WTC11 (cell line): Measurements from ENCODE around the gene IRAK1. TPM values are rescaled to one million over a fixed set of nuclear protein-coding genes. Genes with fewer than 3 reads are reported as not detected.
A peak's percentile ranks its signal among the peaks of the same experiment; 100 is the strongest.

ENCODE experiments used
- ATAC-seq: fragments of 200-7000 bp; cut with Tn5 transposase; 2 replicates; pipeline ENCODE4 v1.10.0; 2021; ENCODE audit warnings: mild to moderate bottlenecking, moderate library complexity
- CTCF ChIA-PET: fragments of 300-600 bp; sonication (Branson Sonifier 250); formaldehyde crosslinking; loops from one replicate; lab custom pipeline; 2021; ENCODE audit warnings: antibody characterized with exemption; lab: Charles Lee
- POLR2A ChIA-PET: fragments of 350-600 bp; sonication (Branson Sonifier 250); formaldehyde crosslinking; loops from one replicate; lab custom pipeline; 2021; ENCODE audit warnings: antibody characterized with exemption; lab: Charles Lee
- DNase-seq: peaks from one replicate; pipeline ENCODE4 v3.0.0; 2021; ENCODE audit warnings: low spot score
- H3K27ac Mint-ChIP-seq: 2 replicates; pipeline ENCODE4 v1.8.0; 2021; ENCODE audit warnings: mixed read lengths
- H3K27me3 Mint-ChIP-seq: 2 replicates; pipeline ENCODE4 v1.8.0; 2021; ENCODE audit warnings: low read depth, mild to moderate bottlenecking, moderate library complexity, mixed read lengths
- H3K36me3 Mint-ChIP-seq: 2 replicates; pipeline ENCODE4 v1.8.0; 2021; ENCODE audit warnings: mixed read lengths
- H3K4me1 Mint-ChIP-seq: 2 replicates; pipeline ENCODE4 v1.8.0; 2022; ENCODE audit warnings: mixed read lengths
- H3K4me3 Mint-ChIP-seq: 2 replicates; pipeline ENCODE4 v1.8.0; 2021; ENCODE audit warnings: mild to moderate bottlenecking, moderate library complexity, mixed read lengths
- H3K9me3 Mint-ChIP-seq: 2 replicates; pipeline ENCODE4 v1.8.0; 2021; ENCODE audit warnings: mixed read lengths
- GRHL2 ChIP-seq: fragments of 250-450 bp; sonication (Bioruptor Pico); IDR thresholded peaks from 2 replicates; pipeline ENCODE4 v1.8.0; 2022; ENCODE audit warnings: mild to moderate bottlenecking, moderate library complexity; ENCODE audit not compliant: insufficient replicate concordance, severe bottlenecking
- GTF2I ChIP-seq: fragments of 250-450 bp; sonication (Bioruptor Pico); conservative IDR thresholded peaks from 2 replicates; pipeline ENCODE4 v1.4.0; 2021; ENCODE audit warnings: mild to moderate bottlenecking
- MYBL2 ChIP-seq: sonication (generic); formaldehyde crosslinking; IDR thresholded peaks from 2 replicates; pipeline ENCODE4 v1.8.1; 2023; ENCODE audit warnings: mild to moderate bottlenecking, moderate library complexity, missing genetic modification reagents
- NFATC4 ChIP-seq: fragments of 250-450 bp; sonication (Bioruptor Pico); IDR thresholded peaks from 2 replicates; pipeline ENCODE4 v1.9.0; 2021; ENCODE audit warnings: mild to moderate bottlenecking
- NR2C2 ChIP-seq: sonication (generic); formaldehyde crosslinking; IDR thresholded peaks from 2 replicates; pipeline ENCODE4 v1.8.0; 2022; ENCODE audit warnings: mild to moderate bottlenecking, missing genetic modification reagents
- OVOL2 ChIP-seq: fragments of 250-450 bp; sonication (Bioruptor Pico); IDR thresholded peaks from 2 replicates; pipeline ENCODE4 v1.9.0; 2021; ENCODE audit warnings: mild to moderate bottlenecking, borderline replicate concordance
- SMAD4 ChIP-seq: sonication (generic); formaldehyde crosslinking; IDR thresholded peaks from 2 replicates; pipeline ENCODE4 v1.8.0; 2022; ENCODE audit warnings: mild to moderate bottlenecking, missing genetic modification reagents
- SP1 ChIP-seq: sonication (generic); formaldehyde crosslinking; conservative IDR thresholded peaks from 2 replicates; pipeline ENCODE4 v1.8.1; 2022; ENCODE audit warnings: missing genetic modification reagents
- ZNF138 ChIP-seq: sonication (generic); formaldehyde crosslinking; conservative IDR thresholded peaks from 2 replicates; pipeline ENCODE4 v1.8.1; 2022; ENCODE audit warnings: mild to moderate bottlenecking, moderate library complexity, missing genetic modification reagents
- ZNF232 ChIP-seq: sonication (generic); formaldehyde crosslinking; IDR thresholded peaks from 2 replicates; pipeline ENCODE4 v1.8.0; 2022; ENCODE audit warnings: mild to moderate bottlenecking, missing genetic modification reagents
- ZNF317 ChIP-seq: sonication (generic); formaldehyde crosslinking; IDR thresholded peaks from 2 replicates; pipeline ENCODE4 v1.8.1; 2023; ENCODE audit warnings: low read depth, mild to moderate bottlenecking, moderate library complexity, missing genetic modification reagents, borderline replicate concordance
- ZNF423 ChIP-seq: fragments of 250-450 bp; sonication (Bioruptor Pico); IDR thresholded peaks from 2 replicates; pipeline ENCODE4 v2.1.2; 2022; ENCODE audit warnings: mild to moderate bottlenecking, moderate library complexity
- total RNA-seq: library from RNA; stranded (reverse); gene quantifications from 3 replicates; pipeline ENCODE4 v1.2.3, GENCODE V29; 2021
- TF ChIP-seq, protein P1 (sequence below): fragments of 200-600 bp; IDR thresholded peaks from 2 replicates; pipeline ENCODE4 v1.8.0; 2022; ENCODE audit warnings: antibody characterized with exemption
- TF ChIP-seq, protein P2 (sequence below): sonication (generic); formaldehyde crosslinking; IDR thresholded peaks from 2 replicates; pipeline ENCODE4 v1.8.1; 2022; ENCODE audit warnings: low read depth, missing genetic modification reagents, borderline replicate concordance
- TF ChIP-seq, protein P3 (sequence below): sonication (generic); formaldehyde crosslinking; IDR thresholded peaks from 2 replicates; pipeline ENCODE4 v1.8.1; 2023; ENCODE audit warnings: mild to moderate bottlenecking, missing genetic modification reagents
- TF ChIP-seq, protein P4 (sequence below): sonication (generic); formaldehyde crosslinking; IDR thresholded peaks from 2 replicates; pipeline ENCODE4 v1.8.1; 2023; ENCODE audit warnings: mild to moderate bottlenecking, missing genetic modification reagents
- TF ChIP-seq, protein P5 (sequence below): fragments of 250-450 bp; sonication (Bioruptor Pico); IDR thresholded peaks from 2 replicates; pipeline ENCODE4 v1.9.0; 2021; ENCODE audit warnings: moderate library complexity, mild to moderate bottlenecking, inconsistent platforms, borderline replicate concordance
- TF ChIP-seq, protein P6 (sequence below): sonication (generic); formaldehyde crosslinking; IDR thresholded peaks from 2 replicates; pipeline ENCODE4 v1.8.0; 2023; ENCODE audit warnings: missing genetic modification reagents
- TF ChIP-seq, protein P7 (sequence below): sonication (generic); formaldehyde crosslinking; IDR thresholded peaks from 2 replicates; pipeline ENCODE4 v1.8.1; 2022; ENCODE audit warnings: missing genetic modification reagents, borderline replicate concordance
- TF ChIP-seq, protein P8 (sequence below): fragments of 250-450 bp; sonication (Bioruptor Pico); IDR thresholded peaks from 2 replicates; pipeline ENCODE4 v1.8.0; 2021; ENCODE audit warnings: mild to moderate bottlenecking
- TF ChIP-seq, protein P9 (sequence below): sonication (generic); formaldehyde crosslinking; IDR thresholded peaks from 2 replicates; pipeline ENCODE4 v1.8.0; 2022; ENCODE audit warnings: mild to moderate bottlenecking, missing genetic modification reagents

The IRAK1 gene
- total RNA-seq, 1 experiment from 2014 or later: 32.1 TPM

DNA sequence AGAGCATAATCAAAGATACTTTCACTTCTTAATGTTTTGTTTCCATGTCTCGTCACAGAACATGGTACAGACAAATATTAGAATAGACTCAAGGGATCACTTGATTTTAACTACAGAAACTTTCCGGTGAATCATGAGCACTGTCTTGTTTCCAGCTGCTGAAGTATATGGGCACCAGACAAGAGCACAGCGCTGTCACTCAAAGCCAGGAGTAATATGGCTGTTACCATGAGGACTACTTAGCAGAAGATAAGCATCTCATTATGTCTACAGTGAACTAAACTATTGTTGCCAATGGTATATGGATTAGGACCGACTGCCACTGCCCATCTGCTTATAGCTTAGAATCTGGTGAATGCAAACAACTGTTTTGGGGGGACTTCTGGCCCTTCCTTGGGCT lies 43.5 kb upstream of the IRAK1 start (continued):
- no peak for TF ChIP-seq OVOL2
- no peak for TF ChIP-seq GRHL2 (CRISPR knock-in tag)
- no peak for TF ChIP-seq SP1 (CRISPR knock-in tag)
- no peak for TF ChIP-seq ZNF232
- TF ChIP-seq ZNF423 (CRISPR knock-in tag): no peak
- TF ChIP-seq, protein P1, sequence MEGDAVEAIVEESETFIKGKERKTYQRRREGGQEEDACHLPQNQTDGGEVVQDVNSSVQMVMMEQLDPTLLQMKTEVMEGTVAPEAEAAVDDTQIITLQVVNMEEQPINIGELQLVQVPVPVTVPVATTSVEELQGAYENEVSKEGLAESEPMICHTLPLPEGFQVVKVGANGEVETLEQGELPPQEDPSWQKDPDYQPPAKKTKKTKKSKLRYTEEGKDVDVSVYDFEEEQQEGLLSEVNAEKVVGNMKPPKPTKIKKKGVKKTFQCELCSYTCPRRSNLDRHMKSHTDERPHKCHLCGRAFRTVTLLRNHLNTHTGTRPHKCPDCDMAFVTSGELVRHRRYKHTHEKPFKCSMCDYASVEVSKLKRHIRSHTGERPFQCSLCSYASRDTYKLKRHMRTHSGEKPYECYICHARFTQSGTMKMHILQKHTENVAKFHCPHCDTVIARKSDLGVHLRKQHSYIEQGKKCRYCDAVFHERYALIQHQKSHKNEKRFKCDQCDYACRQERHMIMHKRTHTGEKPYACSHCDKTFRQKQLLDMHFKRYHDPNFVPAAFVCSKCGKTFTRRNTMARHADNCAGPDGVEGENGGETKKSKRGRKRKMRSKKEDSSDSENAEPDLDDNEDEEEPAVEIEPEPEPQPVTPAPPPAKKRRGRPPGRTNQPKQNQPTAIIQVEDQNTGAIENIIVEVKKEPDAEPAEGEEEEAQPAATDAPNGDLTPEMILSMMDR: no peak
- TF ChIP-seq, protein P2, sequence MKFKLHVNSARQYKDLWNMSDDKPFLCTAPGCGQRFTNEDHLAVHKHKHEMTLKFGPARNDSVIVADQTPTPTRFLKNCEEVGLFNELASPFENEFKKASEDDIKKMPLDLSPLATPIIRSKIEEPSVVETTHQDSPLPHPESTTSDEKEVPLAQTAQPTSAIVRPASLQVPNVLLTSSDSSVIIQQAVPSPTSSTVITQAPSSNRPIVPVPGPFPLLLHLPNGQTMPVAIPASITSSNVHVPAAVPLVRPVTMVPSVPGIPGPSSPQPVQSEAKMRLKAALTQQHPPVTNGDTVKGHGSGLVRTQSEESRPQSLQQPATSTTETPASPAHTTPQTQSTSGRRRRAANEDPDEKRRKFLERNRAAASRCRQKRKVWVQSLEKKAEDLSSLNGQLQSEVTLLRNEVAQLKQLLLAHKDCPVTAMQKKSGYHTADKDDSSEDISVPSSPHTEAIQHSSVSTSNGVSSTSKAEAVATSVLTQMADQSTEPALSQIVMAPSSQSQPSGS (CRISPR knock-in tag): no peak
- no peak for TF ChIP-seq ZNF138 (CRISPR knock-in tag)
- TF ChIP-seq, protein P3, sequence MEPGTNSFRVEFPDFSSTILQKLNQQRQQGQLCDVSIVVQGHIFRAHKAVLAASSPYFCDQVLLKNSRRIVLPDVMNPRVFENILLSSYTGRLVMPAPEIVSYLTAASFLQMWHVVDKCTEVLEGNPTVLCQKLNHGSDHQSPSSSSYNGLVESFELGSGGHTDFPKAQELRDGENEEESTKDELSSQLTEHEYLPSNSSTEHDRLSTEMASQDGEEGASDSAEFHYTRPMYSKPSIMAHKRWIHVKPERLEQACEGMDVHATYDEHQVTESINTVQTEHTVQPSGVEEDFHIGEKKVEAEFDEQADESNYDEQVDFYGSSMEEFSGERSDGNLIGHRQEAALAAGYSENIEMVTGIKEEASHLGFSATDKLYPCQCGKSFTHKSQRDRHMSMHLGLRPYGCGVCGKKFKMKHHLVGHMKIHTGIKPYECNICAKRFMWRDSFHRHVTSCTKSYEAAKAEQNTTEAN (CRISPR knock-in tag): no peak
- TF ChIP-seq, protein P4, sequence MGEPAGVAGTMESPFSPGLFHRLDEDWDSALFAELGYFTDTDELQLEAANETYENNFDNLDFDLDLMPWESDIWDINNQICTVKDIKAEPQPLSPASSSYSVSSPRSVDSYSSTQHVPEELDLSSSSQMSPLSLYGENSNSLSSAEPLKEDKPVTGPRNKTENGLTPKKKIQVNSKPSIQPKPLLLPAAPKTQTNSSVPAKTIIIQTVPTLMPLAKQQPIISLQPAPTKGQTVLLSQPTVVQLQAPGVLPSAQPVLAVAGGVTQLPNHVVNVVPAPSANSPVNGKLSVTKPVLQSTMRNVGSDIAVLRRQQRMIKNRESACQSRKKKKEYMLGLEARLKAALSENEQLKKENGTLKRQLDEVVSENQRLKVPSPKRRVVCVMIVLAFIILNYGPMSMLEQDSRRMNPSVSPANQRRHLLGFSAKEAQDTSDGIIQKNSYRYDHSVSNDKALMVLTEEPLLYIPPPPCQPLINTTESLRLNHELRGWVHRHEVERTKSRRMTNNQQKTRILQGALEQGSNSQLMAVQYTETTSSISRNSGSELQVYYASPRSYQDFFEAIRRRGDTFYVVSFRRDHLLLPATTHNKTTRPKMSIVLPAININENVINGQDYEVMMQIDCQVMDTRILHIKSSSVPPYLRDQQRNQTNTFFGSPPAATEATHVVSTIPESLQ (CRISPR knock-in tag): no peak

DNA sequence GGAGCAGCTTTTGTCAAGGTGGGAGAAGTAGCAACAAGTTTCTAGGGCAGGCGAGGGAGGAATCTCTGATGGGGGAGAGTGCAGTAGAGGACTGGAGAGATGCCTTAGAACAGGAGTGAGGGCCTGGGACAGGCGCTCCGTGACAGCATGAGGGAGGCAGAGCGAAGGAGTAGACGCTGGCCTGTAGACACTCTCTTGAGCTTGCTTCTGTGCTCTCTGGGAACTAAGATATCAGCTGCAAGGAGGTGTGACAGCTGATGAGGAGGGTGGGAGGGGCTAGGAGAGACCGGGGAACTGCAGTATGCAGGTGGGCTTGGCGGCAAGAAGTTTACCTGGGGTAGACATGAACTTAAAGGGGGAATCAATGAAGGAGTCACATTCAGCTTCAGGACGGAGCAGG lies 42.1 kb upstream of the IRAK1 start:
- H3K27me3 Mint-ChIP-seq: no peaks in the 10 kb centered on the region; the same call in 1 of the 2 replicates
- peak overlapping the region; percentile 11; the same call in 1 of the 2 replicates for H3K27ac Mint-ChIP-seq
- CTCF ChIA-PET: interaction anchor here (1.4 kb wide), 1 partner anchor 48 kb away, joined by 7 read pairs; no protein-coding TSS in a partner anchor
- DNase-seq (no peak), ATAC-seq (no peak)
- H3K36me3 Mint-ChIP-seq: peaks cover 6% of the 10 kb centered on the region
- POLR2A ChIA-PET: no interaction called here
- H3K4me3 Mint-ChIP-seq: no peak overlapping the region
- H3K4me1 Mint-ChIP-seq: peaks cover 28% of the 10 kb centered on the region
- no peaks in the 10 kb centered on the region for H3K9me3 Mint-ChIP-seq
- TF ChIP-seq, protein P5, sequence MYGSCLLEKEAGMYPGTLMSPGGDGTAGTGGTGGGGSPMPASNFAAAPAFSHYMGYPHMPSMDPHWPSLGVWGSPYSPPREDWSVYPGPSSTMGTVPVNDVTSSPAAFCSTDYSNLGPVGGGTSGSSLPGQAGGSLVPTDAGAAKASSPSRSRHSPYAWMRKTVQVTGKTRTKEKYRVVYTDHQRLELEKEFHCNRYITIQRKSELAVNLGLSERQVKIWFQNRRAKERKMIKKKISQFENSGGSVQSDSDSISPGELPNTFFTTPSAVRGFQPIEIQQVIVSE (CRISPR knock-in tag): no peak
- TF ChIP-seq OVOL2: no peak
- TF ChIP-seq, protein P3 (CRISPR knock-in tag): no peak
- TF ChIP-seq MYBL2 (CRISPR knock-in tag): no peak
- TF ChIP-seq GTF2I (CRISPR knock-in tag): no peak
- TF ChIP-seq, protein P6, sequence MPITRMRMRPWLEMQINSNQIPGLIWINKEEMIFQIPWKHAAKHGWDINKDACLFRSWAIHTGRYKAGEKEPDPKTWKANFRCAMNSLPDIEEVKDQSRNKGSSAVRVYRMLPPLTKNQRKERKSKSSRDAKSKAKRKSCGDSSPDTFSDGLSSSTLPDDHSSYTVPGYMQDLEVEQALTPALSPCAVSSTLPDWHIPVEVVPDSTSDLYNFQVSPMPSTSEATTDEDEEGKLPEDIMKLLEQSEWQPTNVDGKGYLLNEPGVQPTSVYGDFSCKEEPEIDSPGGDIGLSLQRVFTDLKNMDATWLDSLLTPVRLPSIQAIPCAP: no peak
- no peak for TF ChIP-seq NFATC4 (CRISPR knock-in tag)
- TF ChIP-seq, protein P7, sequence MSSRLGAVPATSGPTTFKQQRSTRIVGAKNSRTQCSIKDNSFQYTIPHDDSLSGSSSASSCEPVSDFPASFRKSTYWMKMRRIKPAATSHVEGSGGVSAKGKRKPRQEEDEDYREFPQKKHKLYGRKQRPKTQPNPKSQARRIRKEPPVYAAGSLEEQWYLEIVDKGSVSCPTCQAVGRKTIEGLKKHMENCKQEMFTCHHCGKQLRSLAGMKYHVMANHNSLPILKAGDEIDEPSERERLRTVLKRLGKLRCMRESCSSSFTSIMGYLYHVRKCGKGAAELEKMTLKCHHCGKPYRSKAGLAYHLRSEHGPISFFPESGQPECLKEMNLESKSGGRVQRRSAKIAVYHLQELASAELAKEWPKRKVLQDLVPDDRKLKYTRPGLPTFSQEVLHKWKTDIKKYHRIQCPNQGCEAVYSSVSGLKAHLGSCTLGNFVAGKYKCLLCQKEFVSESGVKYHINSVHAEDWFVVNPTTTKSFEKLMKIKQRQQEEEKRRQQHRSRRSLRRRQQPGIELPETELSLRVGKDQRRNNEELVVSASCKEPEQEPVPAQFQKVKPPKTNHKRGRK (CRISPR knock-in tag): no peak
- TF ChIP-seq ZNF317 (CRISPR knock-in tag): no peak
- TF ChIP-seq, protein P8, sequence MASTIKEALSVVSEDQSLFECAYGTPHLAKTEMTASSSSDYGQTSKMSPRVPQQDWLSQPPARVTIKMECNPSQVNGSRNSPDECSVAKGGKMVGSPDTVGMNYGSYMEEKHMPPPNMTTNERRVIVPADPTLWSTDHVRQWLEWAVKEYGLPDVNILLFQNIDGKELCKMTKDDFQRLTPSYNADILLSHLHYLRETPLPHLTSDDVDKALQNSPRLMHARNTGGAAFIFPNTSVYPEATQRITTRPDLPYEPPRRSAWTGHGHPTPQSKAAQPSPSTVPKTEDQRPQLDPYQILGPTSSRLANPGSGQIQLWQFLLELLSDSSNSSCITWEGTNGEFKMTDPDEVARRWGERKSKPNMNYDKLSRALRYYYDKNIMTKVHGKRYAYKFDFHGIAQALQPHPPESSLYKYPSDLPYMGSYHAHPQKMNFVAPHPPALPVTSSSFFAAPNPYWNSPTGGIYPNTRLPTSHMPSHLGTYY (CRISPR knock-in tag): no peak
- TF ChIP-seq NR2C2: no peak
- no peak for TF ChIP-seq SMAD4 (CRISPR knock-in tag)
- TF ChIP-seq, protein P9, sequence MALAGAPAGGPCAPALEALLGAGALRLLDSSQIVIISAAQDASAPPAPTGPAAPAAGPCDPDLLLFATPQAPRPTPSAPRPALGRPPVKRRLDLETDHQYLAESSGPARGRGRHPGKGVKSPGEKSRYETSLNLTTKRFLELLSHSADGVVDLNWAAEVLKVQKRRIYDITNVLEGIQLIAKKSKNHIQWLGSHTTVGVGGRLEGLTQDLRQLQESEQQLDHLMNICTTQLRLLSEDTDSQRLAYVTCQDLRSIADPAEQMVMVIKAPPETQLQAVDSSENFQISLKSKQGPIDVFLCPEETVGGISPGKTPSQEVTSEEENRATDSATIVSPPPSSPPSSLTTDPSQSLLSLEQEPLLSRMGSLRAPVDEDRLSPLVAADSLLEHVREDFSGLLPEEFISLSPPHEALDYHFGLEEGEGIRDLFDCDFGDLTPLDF (CRISPR knock-in tag): no peak
